ENCODE measurements around the gene MSI2. TPM values are rescaled to one million over a fixed set of nuclear protein-coding genes. Genes with fewer than 3 reads are reported as not detected.

The MSI2 gene
- total and polyA plus RNA-seq, 12 donors: 32.6 to 411 (median 148) TPM

GRCh38 chr17:57707892-57708291 lies 451.6 kb downstream of the MSI2 start:
- peak overlapping the region in 1 of 5 donors; percentile 34 for H3K27ac ChIP-seq
- H3K4me1 ChIP-seq (replicated peaks in 1 of 2): no peaks in the 10 kb centered on the region
- 20 to 46% (median 32%) methylated on average over 1 to 6 of the region's 6 CpGs for WGBS, 4 donors
- H3K9me3 ChIP-seq (replicated peaks in 1 of 3): no peaks in the 10 kb centered on the region
- no peaks in the 10 kb centered on the region for H3K27me3 ChIP-seq
- intact Hi-C loops (cut with DNase I): no loop called here
- H3K4me3 ChIP-seq: no peak overlapping the region
- TF ChIP-seq CTCF (IDR thresholded peaks at IDR 0.05): no peak
- TF ChIP-seq POLR2A (IDR thresholded peaks at IDR 0.05): no peak
- DNase-seq: peak in 2 of 7 donors; percentile 12 to 36
- no peaks in the 10 kb centered on the region for H3K36me3 ChIP-seq (replicated peaks in 1 of 2)

- intact Hi-C loops (cut with DNase I): no loop called here
- TF ChIP-seq POLR2A (IDR thresholded peaks at IDR 0.05) (no peak), CTCF (IDR thresholded peaks at IDR 0.05) (no peak)
- 54 to 72% (median 60%) methylated on average over 2 of the region's 2 CpGs for WGBS, 4 donors
- H3K9me3 ChIP-seq (replicated peaks in 1 of 3): no peaks in the 10 kb centered on the region
- H3K27me3 ChIP-seq: no peaks in the 10 kb centered on the region
- H3K27ac ChIP-seq: peak overlapping the region in 1 of 5 donors; percentile 34
- no peak overlapping the region for H3K4me3 ChIP-seq
- H3K4me1 ChIP-seq (replicated peaks in 1 of 2): no peaks in the 10 kb centered on the region
- DNase-seq: no peak
- no peaks in the 10 kb centered on the region for H3K36me3 ChIP-seq (replicated peaks in 1 of 2)
These were observed 452.1 kb downstream of the MSI2 start for GRCh38 chr17:57708410-57708809.

GRCh38 chr17:57713140-57713539 lies 456.8 kb downstream of the MSI2 start:
- H3K27me3 ChIP-seq: no peaks in the 10 kb centered on the region

GRCh38 chr17:57714665-57715180 lies 458.4 kb downstream of the MSI2 start:
- WGBS, 4 donors: 51 to 63% (median 59%) methylated on average over 7 of the region's 7 CpGs
- H3K4me3 ChIP-seq: no peak overlapping the region
- H3K9me3 ChIP-seq (replicated peaks in 1 of 3): no peaks in the 10 kb centered on the region
- no peak overlapping the region for H3K27ac ChIP-seq
- H3K27me3 ChIP-seq: no peaks in the 10 kb centered on the region
- no peaks in the 10 kb centered on the region for H3K4me1 ChIP-seq (replicated peaks in 1 of 2)
- H3K36me3 ChIP-seq (replicated peaks in 1 of 2): no peaks in the 10 kb centered on the region
- intact Hi-C loops (cut with DNase I): no loop called here
- DNase-seq: no peak
- TF ChIP-seq CTCF (IDR thresholded peaks at IDR 0.05): no peak
- TF ChIP-seq POLR2A (IDR thresholded peaks at IDR 0.05): no peak

More at GRCh38 chr17:57713140-57713539, 456.8 kb downstream of the MSI2 start:
- H3K4me3 ChIP-seq: no peak overlapping the region
- no peaks in the 10 kb centered on the region for H3K9me3 ChIP-seq (replicated peaks in 1 of 3)
- H3K36me3 ChIP-seq (replicated peaks in 1 of 2): no peaks in the 10 kb centered on the region
- no peak for TF ChIP-seq CTCF (IDR thresholded peaks at IDR 0.05)
- TF ChIP-seq POLR2A (IDR thresholded peaks at IDR 0.05): no peak
- 87 to 93% (median 88%) methylated on average over 7 of the region's 7 CpGs for WGBS, 4 donors
- no peak for DNase-seq
- H3K27ac ChIP-seq: no peak overlapping the region
- no peaks in the 10 kb centered on the region for H3K4me1 ChIP-seq (replicated peaks in 1 of 2)
- intact Hi-C loops (cut with DNase I): no loop called here

Measured in adrenal gland (tissue), 12 donors.